HL-60 (cell line): ENCODE results near the gene TP73.

Source experiments
- DNase-seq, 2 experiments: peaks; one replicate each; pipeline ENCODE4 v3.0.0-alpha.2; 2010 to 2020; ENCODE audit warnings: low read depth in 1 of 2, low spot score in 1 of 2
- H3K27ac ChIP-seq: fragments of 250-450 bp; sonication (Bioruptor Pico); replicated peaks from 2 replicates; pipeline ENCODE4 v1.5.1; 2020; ENCODE audit warnings: mild to moderate bottlenecking, moderate library complexity
- H3K27me3 ChIP-seq: fragments of 250-450 bp; sonication (Bioruptor Pico); 2 replicates; pipeline ENCODE4 v1.5.1; 2021; ENCODE audit warnings: mild to moderate bottlenecking, moderate library complexity; ENCODE audit not compliant: insufficient read depth, poor library complexity, severe bottlenecking
- H3K4me3 ChIP-seq: replicated peaks from 2 replicates; pipeline ENCODE4 v1.5.1; 2011; ENCODE audit warnings: mild to moderate bottlenecking, control low read depth, low read length; ENCODE audit not compliant: insufficient read depth
- CTCF ChIP-seq: IDR thresholded peaks from one replicate; pipeline ENCODE4 v1.5.1; 2011; ENCODE audit warnings: low read length, control low read depth, inconsistent platforms; ENCODE audit not compliant: insufficient read depth
- GABPA ChIP-seq: IDR thresholded peaks from 2 replicates; pipeline ENCODE4 v1.6.1; 2012; ENCODE audit warnings: low read depth
- POLR2AphosphoS5 ChIP-seq: IDR thresholded peaks from 2 replicates; pipeline ENCODE4 v1.6.1; 2012; ENCODE audit warnings: low read depth
- REST ChIP-seq: IDR thresholded peaks from 2 replicates; pipeline ENCODE4 v1.6.1; 2012; ENCODE audit warnings: low read depth; ENCODE audit not compliant: insufficient replicate concordance
- SPI1 ChIP-seq: IDR thresholded peaks from 2 replicates; pipeline ENCODE4 v1.6.1; 2012; ENCODE audit warnings: low read depth, mild to moderate bottlenecking, borderline replicate concordance

Gene TP73

DNA sequence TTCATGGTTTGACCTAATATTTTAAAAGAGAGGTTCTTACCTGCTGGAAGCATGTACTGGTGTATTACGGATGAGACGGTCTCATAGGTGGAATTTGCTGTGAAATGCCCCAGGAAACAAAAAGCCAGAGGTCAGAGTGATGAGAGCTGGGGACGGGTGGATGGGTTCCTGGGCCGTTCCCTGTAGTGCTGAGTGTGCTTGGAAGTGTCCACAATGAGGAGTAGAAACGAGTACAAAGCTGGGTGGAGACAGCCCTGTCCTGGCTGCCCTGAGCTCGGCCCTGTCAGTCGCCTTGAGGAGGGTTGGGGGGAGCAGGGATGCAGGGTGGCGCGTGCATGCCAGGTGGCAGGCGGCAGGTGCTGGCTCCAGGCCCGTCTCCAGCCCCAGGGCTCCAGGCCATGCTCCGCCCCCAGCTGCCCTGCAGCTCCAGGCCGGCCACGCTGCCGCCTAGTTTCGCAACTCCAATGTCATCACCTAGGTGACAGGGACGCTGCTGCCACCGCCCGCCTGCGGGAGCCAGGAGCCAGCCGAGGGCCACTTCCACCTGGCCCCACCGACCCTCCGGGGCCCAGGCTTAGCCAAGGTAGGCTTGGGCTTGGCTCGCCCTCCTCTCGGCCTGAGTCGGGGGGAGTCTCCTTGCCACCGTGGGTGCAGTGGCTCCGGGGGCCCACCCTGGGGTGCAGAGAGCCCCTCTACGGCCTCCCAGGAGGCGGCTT lies 16.4 kb downstream of the TP73 start:
- H3K27ac ChIP-seq: no peak overlapping the region
- DNase-seq: peak; percentile 85 to 91

DNA sequence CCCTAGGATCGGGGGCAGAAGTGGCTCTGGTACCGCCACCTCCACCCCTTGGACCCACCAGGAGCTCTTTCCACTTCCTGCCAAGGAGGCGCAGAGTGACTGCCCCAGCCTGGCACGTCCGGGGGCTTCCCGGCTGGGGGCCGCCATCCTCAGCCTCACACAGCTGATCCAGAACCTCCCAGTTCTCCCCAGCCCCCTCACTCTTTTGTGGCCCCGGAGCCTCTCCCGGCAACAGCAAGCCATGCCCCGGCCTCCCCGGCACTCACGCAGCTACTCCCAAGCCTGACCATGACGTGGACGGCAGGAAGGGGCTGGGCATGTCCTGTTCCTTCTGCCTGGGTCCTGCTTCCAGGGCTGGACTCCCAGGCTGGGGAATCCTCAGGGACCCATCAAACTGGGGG lies 17.1 kb downstream of the TP73 start:
- H3K27ac ChIP-seq: no peak overlapping the region
- DNase-seq: no peak
- TF ChIP-seq CTCF (no peak), REST (no peak), GABPA (no peak), SPI1 (no peak), POLR2AphosphoS5 (no peak)
- no peak overlapping the region for H3K4me3 ChIP-seq
- no peaks in the 10 kb centered on the region for H3K27me3 ChIP-seq

More for the DNA sequence above, 16.4 kb downstream of the TP73 start:
- no peak overlapping the region for H3K4me3 ChIP-seq
- H3K27me3 ChIP-seq: no peaks in the 10 kb centered on the region
- TF ChIP-seq SPI1 (no peak), GABPA (no peak), REST (no peak), POLR2AphosphoS5 (no peak), CTCF (no peak)

DNA sequence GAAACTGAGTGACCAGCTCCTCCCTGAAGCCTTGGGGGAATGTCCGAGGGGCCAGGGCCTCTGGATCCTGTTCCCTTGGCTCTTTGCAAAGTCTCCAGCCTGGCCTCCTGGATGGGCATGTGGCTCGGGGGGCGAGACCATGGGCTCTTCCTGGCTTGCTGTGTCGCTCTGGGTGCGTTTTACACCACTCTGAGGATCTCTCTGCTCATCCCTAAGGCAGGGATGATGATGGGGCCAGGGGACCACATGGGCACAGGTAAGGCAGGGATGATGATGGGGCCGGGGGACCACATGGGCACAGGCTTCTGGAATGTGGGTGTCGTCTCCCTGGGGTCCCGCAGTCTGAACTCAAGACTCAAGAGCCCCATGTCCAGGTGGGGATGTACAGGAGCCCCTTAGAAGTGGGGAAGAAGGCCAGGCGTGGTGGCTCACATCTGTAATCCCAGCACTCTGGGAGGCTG lies 17.7 kb downstream of the TP73 start:
- Histone ChIP-seq H3K4me3 (no peak overlapping the region), H3K27ac (no peak overlapping the region), H3K27me3 (no peaks in the 10 kb centered on the region)
- TF ChIP-seq SPI1 (no peak), REST (no peak), POLR2AphosphoS5 (no peak)
- no peak for DNase-seq
